ENCODE data around the gene ERICH4. TPM values are rescaled to one million over a fixed set of nuclear protein-coding genes. Genes with fewer than 3 reads are reported as not detected.
A peak's percentile ranks its signal among the peaks of the same experiment; 100 is the strongest.

ERICH4 gene
- total and polyA plus RNA-seq, 2 experiments from 2014 or later, result not detected

DNA sequence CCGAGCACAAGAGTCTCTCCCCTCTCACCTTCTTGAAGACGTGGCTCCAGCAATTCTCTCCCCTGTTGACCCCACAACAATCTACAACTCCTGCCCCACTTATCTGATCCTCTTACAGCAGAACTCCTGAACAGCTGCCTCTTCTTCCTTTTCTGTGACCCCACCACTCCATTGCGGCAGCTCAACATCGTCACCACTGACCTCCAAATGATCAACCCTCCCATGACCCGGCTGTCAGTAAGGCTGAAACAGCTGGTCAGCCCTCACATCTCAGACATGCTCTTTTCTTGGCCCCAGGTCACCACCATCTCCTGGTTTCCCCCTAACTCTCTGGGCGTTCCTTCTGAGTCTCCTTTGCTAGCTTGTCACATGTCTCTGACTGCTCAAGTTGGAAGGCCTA lies 47.6 kb upstream of the ERICH4 start:
- no peak overlapping the region for H3K4me3 ChIP-seq
- Mint-ChIP-seq H3K4me3 (peak overlapping the region; percentile 98), H3K4me1 (peaks cover 19% of the 10 kb centered on the region), H3K27ac (no peak overlapping the region), H3K27me3 (ENCODE audit: insufficient read depth, low read depth, poor library complexity) (peaks cover 6% of the 10 kb centered on the region), H3K36me3 (ENCODE audit: low read depth) (peaks cover 20% of the 10 kb centered on the region), H3K9me3 (no peaks in the 10 kb centered on the region)
- H2AFZ ChIP-seq, result no peak overlapping the region
- 0 out of 2 replicates have a peak, but pooled peaks cover 10% of the 10 kb centered on the region for H3K36me3 ChIP-seq (ENCODE audit: insufficient read depth)
- no peak for DNase-seq (ENCODE audit: low spot score)
- H3F3A ChIP-seq (replicated peaks; ENCODE audit: low read depth), result no peaks in the 10 kb centered on the region
- H3K4me1 ChIP-seq (ENCODE audit: insufficient read depth), result peaks cover 12% of the 10 kb centered on the region; the same call in 1 of the 2 replicates
- no peak for TF ChIP-seq POLR2AphosphoS5 (IDR thresholded peaks at IDR 0.05; ENCODE audit: low read depth)
- TF ChIP-seq, protein P1, sequence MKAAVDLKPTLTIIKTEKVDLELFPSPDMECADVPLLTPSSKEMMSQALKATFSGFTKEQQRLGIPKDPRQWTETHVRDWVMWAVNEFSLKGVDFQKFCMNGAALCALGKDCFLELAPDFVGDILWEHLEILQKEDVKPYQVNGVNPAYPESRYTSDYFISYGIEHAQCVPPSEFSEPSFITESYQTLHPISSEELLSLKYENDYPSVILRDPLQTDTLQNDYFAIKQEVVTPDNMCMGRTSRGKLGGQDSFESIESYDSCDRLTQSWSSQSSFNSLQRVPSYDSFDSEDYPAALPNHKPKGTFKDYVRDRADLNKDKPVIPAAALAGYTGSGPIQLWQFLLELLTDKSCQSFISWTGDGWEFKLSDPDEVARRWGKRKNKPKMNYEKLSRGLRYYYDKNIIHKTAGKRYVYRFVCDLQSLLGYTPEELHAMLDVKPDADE (IDR thresholded peaks at IDR 0.05), result no peak
- TF ChIP-seq ZNF331 (CRISPR knock-in tag; IDR thresholded peaks at IDR 0.05; ENCODE audit: low read depth), result no peak
- TF ChIP-seq NANOG (IDR thresholded peaks at IDR 0.05; ENCODE audit: borderline replicate concordance), result no peak
- H3K27ac ChIP-seq (ENCODE audit: low read depth), result no peak overlapping the region
- no peaks in the 10 kb centered on the region for H3K27me3 ChIP-seq (ENCODE audit: insufficient read depth)
- H3K9me2 ChIP-seq (ENCODE audit: insufficient read depth), result no peaks in the 10 kb centered on the region
- peaks cover 11% of the 10 kb centered on the region for H4K20me1 ChIP-seq (replicated peaks; ENCODE audit: insufficient read depth)
- peaks cover 35% of the 10 kb centered on the region for H3K79me2 ChIP-seq (replicated peaks; ENCODE audit: insufficient read depth)
- H3K4me2 ChIP-seq, result peak overlapping the region; percentile 76; the same call in 1 of the 2 replicates
- ATAC-seq, result no peak

DNA sequence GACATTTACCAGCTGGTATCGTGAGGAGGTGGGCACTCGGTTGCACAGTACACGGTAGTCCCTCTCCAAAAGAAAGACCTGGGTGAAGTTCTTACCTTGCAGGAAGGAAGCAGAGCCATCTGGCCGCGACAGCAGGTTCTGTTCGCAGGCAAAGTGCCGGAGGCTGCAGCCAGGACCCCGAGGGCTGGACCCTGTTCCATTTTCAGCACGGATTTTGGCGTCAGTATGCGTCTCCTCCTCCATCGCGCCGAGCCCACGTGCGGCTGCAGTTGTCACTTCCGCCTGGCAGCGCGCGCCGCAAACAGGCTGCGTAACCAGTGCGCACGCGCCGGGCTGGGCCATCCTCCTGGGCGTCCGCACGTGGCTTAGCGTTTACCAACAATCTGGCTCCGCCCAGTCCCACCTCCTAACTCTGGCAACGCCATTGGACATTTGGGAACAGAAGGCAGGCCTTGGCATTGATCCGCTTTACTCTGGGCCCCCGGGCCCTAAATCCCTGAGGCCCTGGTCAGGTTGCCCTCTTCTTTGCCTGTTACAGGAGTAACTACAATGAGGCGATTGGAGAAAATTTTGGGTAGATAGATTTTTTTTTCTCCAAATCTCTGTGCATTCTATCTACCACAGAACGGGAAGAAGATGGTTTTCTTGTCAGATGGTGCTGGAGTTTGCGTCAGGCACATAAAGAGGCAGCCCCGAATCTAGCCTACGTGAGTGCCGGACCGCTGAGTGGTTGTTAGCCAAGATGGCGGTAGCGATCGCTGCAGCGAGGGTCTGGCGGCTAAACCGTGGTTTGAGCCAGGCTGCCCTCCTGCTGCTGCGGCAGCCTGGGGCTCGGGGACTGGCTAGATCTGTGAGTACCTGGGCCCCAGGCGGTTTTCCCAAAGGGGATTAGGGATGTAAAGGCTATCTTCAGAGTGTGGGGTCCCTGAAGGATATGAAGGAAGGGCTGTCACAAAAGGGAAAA lies 45.6 kb upstream of the ERICH4 start, which contains the start of the genes BCKDHA and EXOSC5:
Gene BCKDHA, plus strand, starts transcription at position 733 of the 964 bp plus-strand sequence. Its CDS starts 10 bp downstream, at position 743.
Gene EXOSC5, minus strand, starts transcription at position 274 of the 964 bp plus-strand sequence. Its CDS starts 31 bp downstream, at position 243.
- peaks cover 35% of the 10 kb centered on the region for H3K79me2 ChIP-seq (replicated peaks; ENCODE audit: insufficient read depth)
- H2AFZ ChIP-seq, result peak within 1 kb of the TSS; percentile 35; the same call in 1 of the 2 replicates
- no peaks in the 10 kb centered on the region for H3F3A ChIP-seq (replicated peaks; ENCODE audit: low read depth)
- no peaks in the 10 kb centered on the region for H3K9me3 Mint-ChIP-seq
- H3K27ac Mint-ChIP-seq, result peak within 1 kb of the TSS; percentile 100
- H3K36me3 Mint-ChIP-seq (ENCODE audit: low read depth), result peaks cover 9% of the 10 kb centered on the region
- no peaks in the 10 kb centered on the region for H3K9me2 ChIP-seq (ENCODE audit: insufficient read depth)
- peak; percentile 100 for DNase-seq (ENCODE audit: low spot score)
- H4K20me1 ChIP-seq (replicated peaks; ENCODE audit: insufficient read depth), result peaks cover 7% of the 10 kb centered on the region
- peaks cover 19% of the 10 kb centered on the region for H3K4me1 Mint-ChIP-seq
- H3K36me3 ChIP-seq (ENCODE audit: insufficient read depth), result no peaks in the 10 kb centered on the region
- H3K4me1 ChIP-seq (ENCODE audit: insufficient read depth), result peaks cover 12% of the 10 kb centered on the region; the same call in 1 of the 2 replicates
- peak within 1 kb of the TSS; percentile 83 for H3K4me2 ChIP-seq
- H3K4me3 Mint-ChIP-seq, result peak within 1 kb of the TSS; percentile 98
- TF ChIP-seq NANOG (IDR thresholded peaks at IDR 0.05; ENCODE audit: borderline replicate concordance) (no peak), POLR2AphosphoS5 (IDR thresholded peaks at IDR 0.05; ENCODE audit: low read depth) (peak; percentile 60), CREB1 (CRISPR knock-in tag; IDR thresholded peaks at IDR 0.05; ENCODE audit: low read depth) (peak; percentile 73)
- TF ChIP-seq, protein P1 (IDR thresholded peaks at IDR 0.05), result no peak
- H3K27me3 Mint-ChIP-seq (ENCODE audit: insufficient read depth, low read depth, poor library complexity), result peaks cover 6% of the 10 kb centered on the region
- ATAC-seq, result peak; percentile 98
- H3K27me3 ChIP-seq (ENCODE audit: insufficient read depth), result no peaks in the 10 kb centered on the region
- peak within 1 kb of the TSS; percentile 80 for H3K4me3 ChIP-seq
- peak within 1 kb of the TSS; percentile 68 for H3K27ac ChIP-seq (ENCODE audit: low read depth)

Data from GM23338 (cell line).